Right cardiac atrium (tissue), 5 donors: ENCODE results near the gene SLFN11. TPM values are rescaled to one million over a fixed set of nuclear protein-coding genes. Genes with fewer than 3 reads are reported as not detected.
"Not testable (repeated sequence)": the region's sequence is repeated elsewhere in the genome, so short reads cannot be mapped to it uniquely, and the experiment has no call there.

ENCODE experiments used
- ATAC-seq, 2 donors: fragments of 200-7000 bp; cut with Tn5 transposase; one replicate each; pipeline versions ENCODE4 v1.8.0 to v1.9.1; 2020; ENCODE audit warnings: moderate library complexity in 2 of 2, mild to moderate bottlenecking in 1 of 2
- DNase-seq, 3 donors: peaks; one replicate each; pipeline ENCODE4 v3.0.0-alpha.2; 2020
- H3K27ac ChIP-seq: one replicate; pipeline ENCODE4 v1.5.1; 2013; ENCODE audit warnings: mild to moderate bottlenecking, low read length, control low read depth, moderate library complexity
- H3K27me3 ChIP-seq: one replicate; pipeline ENCODE4 v1.6.1; 2013; ENCODE audit not compliant: control insufficient read depth, insufficient read depth
- H3K4me1 ChIP-seq: one replicate; pipeline ENCODE4 v1.6.1; 2013; ENCODE audit warnings: low read length; ENCODE audit not compliant: control insufficient read depth, insufficient read depth
- H3K4me3 ChIP-seq: one replicate; pipeline ENCODE4 v1.5.1; 2013; ENCODE audit warnings: low read length, control low read depth
- H3K9me3 ChIP-seq: one replicate; pipeline ENCODE4 v1.6.1; 2013; ENCODE audit warnings: low read length; ENCODE audit not compliant: control insufficient read depth
- WGBS: extraction: QIAGEN DNeasy Blood & Tissue Kit; methylation state at CpG from one replicate; pipeline ENCODE4 v1.1.7; 2013; 5-methylcytosine and 5-hydroxymethylcytosine counted together
- intact Hi-C, 4 donors: fragments of 100-400 bp; cut with DNase I; formaldehyde crosslinking; loops; one replicate each; pipeline versions ENCODE4 v1.11.0 to v1.14.0; 2022 to 2023
- polyA plus RNA-seq: library from polyadenylated mRNA; stranded (reverse); fragments of 200-250 nt; gene quantifications from one replicate; pipeline ENCODE4 v1.2.3, GENCODE V29; 2013
- total RNA-seq, 4 donors: library from RNA; stranded (reverse); fragmentation: NEBNext Ultra II Directional; extraction: Animal tissue kit (Norgen Biotek cat#: 25700); gene quantifications; one replicate each; pipeline ENCODE4 v1.2.1, GENCODE V29; 2021
- donor health status: healthy with polysubstance abuse.
- donor health status: DM: no; HTN: yes; CAD: no.
- donor health status: DM: no; HTN: no; CAD: no.
- donor health status: DM: no; HTN: yes; CAD: no; lungs with severe emphysema.
- donor health status: DM: yes; HTN: yes; CAD: no.

SLFN11 gene
- total and polyA plus RNA-seq, 5 donors = 9.2 to 21.5 (median 18.5) TPM

- H3K4me3 ChIP-seq = no peak overlapping the region
- 66% methylated on average over 3 of the region's 3 CpGs for WGBS
- no peaks in the 10 kb centered on the region for H3K9me3 ChIP-seq
- H3K27me3 ChIP-seq = no peaks in the 10 kb centered on the region
- H3K4me1 ChIP-seq = peaks cover 4% of the 10 kb centered on the region
- H3K27ac ChIP-seq = no peak overlapping the region
- intact Hi-C loops = no loop called here
- DNase-seq (no peak), ATAC-seq (no peak)
Observed at GRCh38 chr17:35359398-35359797, 14.0 kb downstream of the SLFN11 start.

DNA sequence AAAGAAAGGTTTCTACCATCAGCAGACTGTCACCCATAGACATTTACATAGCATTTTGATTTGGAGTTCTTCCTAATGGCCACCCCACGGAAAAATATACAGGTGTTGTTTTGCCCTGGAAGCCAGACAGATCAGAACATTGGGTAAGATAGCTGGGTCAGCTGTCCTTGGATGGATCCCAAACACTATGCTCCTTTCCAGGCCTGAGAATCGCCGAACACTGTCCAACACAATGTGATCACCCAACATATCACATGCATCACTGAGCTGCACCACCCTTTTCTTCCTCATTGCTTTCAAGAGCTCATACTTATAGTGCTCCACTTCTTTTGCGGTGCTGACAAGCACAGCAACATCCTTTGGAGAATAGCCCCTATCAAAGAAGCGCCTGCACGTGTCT, 21.1 kb downstream of the SLFN11 start:
- Histone ChIP-seq H3K27me3 (no peaks in the 10 kb centered on the region), H3K9me3 (no peaks in the 10 kb centered on the region), H3K27ac (no peak overlapping the region), H3K4me1 (no peaks in the 10 kb centered on the region), H3K4me3 (no peak overlapping the region)
- intact Hi-C loops = no loop called here
- DNase-seq = no peak
- no peak for ATAC-seq
- 83% methylated on average over 6 of the region's 6 CpGs for WGBS

- no peak for ATAC-seq
- Histone ChIP-seq H3K27me3 (no peaks in the 10 kb centered on the region), H3K4me3 (no peak overlapping the region), H3K27ac (no peak overlapping the region), H3K4me1 (peaks cover 2% of the 10 kb centered on the region), H3K9me3 (no peaks in the 10 kb centered on the region)
- intact Hi-C loops = no loop called here
- WGBS = 74% methylated on average over 1 of the region's 1 CpG
- DNase-seq = no peak
Observed at GRCh38 chr17:35350493-35350892, 22.9 kb downstream of the SLFN11 start.

- Histone ChIP-seq H3K27me3 (no peaks in the 10 kb centered on the region), H3K4me3 (peak overlapping the region; percentile 34), H3K9me3 (no peaks in the 10 kb centered on the region), H3K27ac (peak overlapping the region; percentile 89), H3K4me1 (peaks cover 2% of the 10 kb centered on the region)
- intact Hi-C loops = no loop called here
- ATAC-seq (peak; percentile 95 to 97), DNase-seq (peak; percentile 87 to 93 (median 90))
- WGBS = 2% methylated on average over 40 of the region's 40 CpGs
Observed at GRCh38 chr17:35345926-35346771, 27.3 kb downstream of the SLFN11 start.

- Histone ChIP-seq H3K4me3 (peak overlapping the region; percentile 34), H3K27me3 (no peaks in the 10 kb centered on the region), H3K4me1 (peaks cover 2% of the 10 kb centered on the region), H3K27ac (peak overlapping the region; percentile 51), H3K9me3 (no peaks in the 10 kb centered on the region)
- ATAC-seq (peak in 1 of 2 donors; percentile 5), DNase-seq (peak in 2 of 3 donors; percentile 52 to 62)
- 24% methylated on average over 25 of the region's 25 CpGs for WGBS
- intact Hi-C loops = no loop called here
Observed at GRCh38 chr17:35345445-35345925, 27.9 kb downstream of the SLFN11 start.

DNA sequence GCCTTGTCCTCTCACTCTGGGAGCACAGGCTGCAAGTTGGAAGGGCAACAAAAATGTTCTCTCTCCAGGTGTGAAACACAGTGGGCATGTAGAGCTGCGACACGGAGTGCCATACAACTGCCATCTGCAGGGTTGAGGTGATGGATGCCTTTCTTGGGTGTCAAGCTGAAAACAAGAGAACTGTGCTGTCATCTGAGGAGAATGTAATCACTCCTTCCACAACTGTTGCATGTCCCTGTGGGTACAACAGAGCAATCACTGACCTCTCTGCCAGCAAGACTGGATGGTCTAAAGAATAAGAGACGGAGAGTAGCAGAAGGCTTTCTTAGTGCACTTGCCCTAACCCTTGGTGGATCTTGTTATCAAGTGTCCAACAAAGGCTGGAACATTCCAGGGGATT, 29.2 kb downstream of the SLFN11 start:
- Histone ChIP-seq H3K4me3 (no peak overlapping the region), H3K9me3 (no peaks in the 10 kb centered on the region), H3K27me3 (no peaks in the 10 kb centered on the region), H3K4me1 (peaks cover 2% of the 10 kb centered on the region), H3K27ac (no peak overlapping the region)
- intact Hi-C loops = no loop called here
- WGBS = 85% methylated on average over 3 of the region's 3 CpGs
- no peak for DNase-seq
- no peak for ATAC-seq

- DNase-seq (no peak), ATAC-seq (no peak)
- H3K27me3 ChIP-seq = no peaks in the 10 kb centered on the region
- no peak overlapping the region for H3K27ac ChIP-seq
- intact Hi-C loops = no loop called here
- H3K4me1 ChIP-seq = peaks cover 2% of the 10 kb centered on the region
- H3K9me3 ChIP-seq = no peaks in the 10 kb centered on the region
- H3K4me3 ChIP-seq = no peak overlapping the region
Observed at GRCh38 chr17:35342276-35342675, 31.1 kb downstream of the SLFN11 start.

GRCh38 chr17:35341411-35341992, 31.9 kb downstream of the SLFN11 start:
- Histone ChIP-seq H3K9me3 (no peaks in the 10 kb centered on the region), H3K4me1 (no peaks in the 10 kb centered on the region), H3K27ac (no peak overlapping the region), H3K4me3 (no peak overlapping the region), H3K27me3 (no peaks in the 10 kb centered on the region)
- intact Hi-C loops = no loop called here
- WGBS = 48% methylated on average over 5 of the region's 5 CpGs
- ATAC-seq = no peak
- no peak for DNase-seq

DNA sequence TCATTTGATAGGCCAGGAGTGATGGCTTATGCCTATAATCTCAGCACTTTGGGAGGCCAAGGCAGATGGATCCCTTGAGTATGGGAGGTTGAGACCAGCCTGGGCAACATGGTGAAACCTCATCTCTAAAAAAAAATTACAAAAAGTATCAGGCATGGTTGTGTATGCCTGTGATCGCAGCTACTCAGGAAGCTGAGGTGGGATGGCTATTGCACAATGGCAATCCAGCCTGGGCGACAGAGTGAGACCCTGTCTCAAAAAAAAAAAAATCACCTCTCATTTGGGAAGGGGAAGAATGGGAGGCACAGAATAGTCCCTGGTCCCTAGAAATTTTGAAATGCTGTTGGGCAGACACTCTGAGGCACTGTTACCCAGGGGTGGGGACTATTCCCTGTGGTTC, 35.2 kb downstream of the SLFN11 start:
- H3K9me3 ChIP-seq = no peaks in the 10 kb centered on the region
- intact Hi-C loops = no loop called here
- H3K4me1 ChIP-seq = no peaks in the 10 kb centered on the region
- no peaks in the 10 kb centered on the region for H3K27me3 ChIP-seq
- H3K4me3 ChIP-seq = no peak overlapping the region
- ATAC-seq (no peak), DNase-seq (no peak)
- 85% methylated on average over 2 of the region's 2 CpGs for WGBS
- H3K27ac ChIP-seq = no peak overlapping the region

- Histone ChIP-seq H3K9me3 (no peaks in the 10 kb centered on the region), H3K4me3 (no peak overlapping the region), H3K27ac (no peak overlapping the region), H3K27me3 (no peaks in the 10 kb centered on the region), H3K4me1 (no peaks in the 10 kb centered on the region)
- no peak for ATAC-seq
- DNase-seq = no peak
- intact Hi-C loops = no loop called here
Observed at GRCh38 chr17:35337364-35337763, 36.1 kb downstream of the SLFN11 start.

DNA sequence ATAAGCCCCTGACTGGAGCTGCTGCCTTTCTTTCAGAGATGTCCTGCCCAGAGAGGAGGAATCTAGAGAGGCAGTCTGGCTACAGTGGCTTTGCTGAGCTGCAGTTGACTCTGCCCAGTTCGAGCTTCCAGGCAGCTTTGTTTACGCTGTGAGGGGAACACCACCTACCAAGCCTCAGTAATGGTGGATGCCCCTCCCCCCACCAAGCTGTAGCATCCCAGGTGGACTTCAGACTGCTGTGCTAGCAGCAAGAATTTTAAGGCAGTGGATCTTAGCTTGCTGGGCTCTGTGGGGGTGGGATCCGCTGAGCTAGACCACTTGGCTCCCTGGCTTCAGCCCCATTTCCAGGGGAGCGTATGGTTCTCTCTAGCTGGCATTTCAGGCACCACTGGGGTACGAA, 39.8 kb downstream of the SLFN11 start:
- intact Hi-C loops, H3K27ac ChIP-seq, DNase-seq, H3K4me1 ChIP-seq, H3K27me3 ChIP-seq, ATAC-seq, H3K4me3 ChIP-seq, H3K9me3 ChIP-seq: not testable (repeated sequence)
- 80% methylated on average over 5 of the region's 5 CpGs for WGBS
